Measurements from ENCODE around the gene SEMA5B. TPM values are rescaled to one million over a fixed set of nuclear protein-coding genes. Genes with fewer than 3 reads are reported as not detected.

Gene SEMA5B
- total RNA-seq, 1 donor from 2014 or later = 12.8 TPM

- no peaks in the 10 kb centered on the region for H3K9me3 Mint-ChIP-seq
- H3K36me3 Mint-ChIP-seq = no peaks in the 10 kb centered on the region
- H3K4me3 Mint-ChIP-seq = no peak overlapping the region
- H3K27ac Mint-ChIP-seq = no peak overlapping the region
- no peak for DNase-seq (ENCODE audit: extremely low spot score, unreplicated experiment)
- H3K27me3 Mint-ChIP-seq = peaks cover 49% of the 10 kb centered on the region
- no peak for TF ChIP-seq CTCF (conservative IDR thresholded peaks at IDR 0.05)
- peaks cover 8% of the 10 kb centered on the region for H3K4me1 Mint-ChIP-seq (ENCODE audit: unreplicated experiment)
Measured at GRCh38 chr3:123004201-123004918, 23.2 kb downstream of the SEMA5B start.

- no peak for DNase-seq (ENCODE audit: extremely low spot score, unreplicated experiment)
- Mint-ChIP-seq H3K4me1 (ENCODE audit: unreplicated experiment) (peaks cover 6% of the 10 kb centered on the region), H3K36me3 (no peaks in the 10 kb centered on the region), H3K27ac (no peak overlapping the region), H3K4me3 (no peak overlapping the region), H3K27me3 (peaks cover 41% of the 10 kb centered on the region), H3K9me3 (no peaks in the 10 kb centered on the region)
- no peak for TF ChIP-seq CTCF (conservative IDR thresholded peaks at IDR 0.05)
Measured at GRCh38 chr3:123002749-123003497, 24.6 kb downstream of the SEMA5B start.

- Mint-ChIP-seq H3K27me3 (peaks cover 35% of the 10 kb centered on the region), H3K4me1 (ENCODE audit: unreplicated experiment) (peaks cover 13% of the 10 kb centered on the region), H3K27ac (no peak overlapping the region), H3K9me3 (no peaks in the 10 kb centered on the region), H3K4me3 (no peak overlapping the region), H3K36me3 (no peaks in the 10 kb centered on the region)
- no peak for TF ChIP-seq CTCF (conservative IDR thresholded peaks at IDR 0.05)
- DNase-seq (ENCODE audit: extremely low spot score, unreplicated experiment) = no peak
Measured at GRCh38 chr3:123002100-123002748, 25.3 kb downstream of the SEMA5B start.

DNA sequence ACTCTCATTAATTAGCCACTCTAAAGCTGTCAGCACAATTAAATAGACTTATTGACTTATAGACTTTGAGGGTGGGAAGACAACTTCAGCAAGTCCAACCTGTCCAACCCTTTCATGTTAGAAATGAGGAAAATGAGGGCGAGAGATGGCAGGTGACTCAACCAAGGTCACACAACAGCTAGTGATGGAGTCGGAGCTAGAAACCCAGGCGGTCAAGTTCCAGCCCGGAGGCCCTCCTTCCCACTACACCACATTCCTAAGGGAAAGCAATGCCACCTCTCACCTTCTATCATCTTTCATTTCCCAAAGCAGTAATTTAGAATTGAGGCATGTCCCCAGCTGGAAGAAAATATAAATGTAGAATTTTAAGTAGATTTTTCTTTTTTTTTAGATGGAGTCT, 28.7 kb downstream of the SEMA5B start:
- H3K9me3 Mint-ChIP-seq = no peaks in the 10 kb centered on the region

GRCh38 chr3:122998206-122998605, 29.4 kb downstream of the SEMA5B start:
- H3K36me3 Mint-ChIP-seq = no peaks in the 10 kb centered on the region
- DNase-seq (ENCODE audit: extremely low spot score, unreplicated experiment) = no peak
- no peak overlapping the region for H3K27ac Mint-ChIP-seq
- no peak overlapping the region for H3K4me3 Mint-ChIP-seq
- TF ChIP-seq CTCF (conservative IDR thresholded peaks at IDR 0.05) = no peak
- peaks cover 32% of the 10 kb centered on the region for H3K4me1 Mint-ChIP-seq (ENCODE audit: unreplicated experiment)
- peaks cover 38% of the 10 kb centered on the region for H3K27me3 Mint-ChIP-seq
- H3K9me3 Mint-ChIP-seq = no peaks in the 10 kb centered on the region

More for the DNA sequence above, 28.7 kb downstream of the SEMA5B start:
- TF ChIP-seq CTCF (conservative IDR thresholded peaks at IDR 0.05) = no peak
- Mint-ChIP-seq H3K36me3 (no peaks in the 10 kb centered on the region), H3K27ac (no peak overlapping the region), H3K4me1 (ENCODE audit: unreplicated experiment) (peaks cover 28% of the 10 kb centered on the region), H3K4me3 (no peak overlapping the region), H3K27me3 (peaks cover 37% of the 10 kb centered on the region)
- no peak for DNase-seq (ENCODE audit: extremely low spot score, unreplicated experiment)

Measured in type B pancreatic cell (in vitro differentiated cells).